Psoas muscle (tissue), 8 donors: ENCODE data around the gene PI4KB. TPM values are rescaled to one million over a fixed set of nuclear protein-coding genes. Genes with fewer than 3 reads are reported as not detected.

ENCODE experiments used
- ATAC-seq, 4 donors: fragments of 200-7000 bp; cut with Tn5 transposase; one replicate each; pipeline ENCODE4 v1.9.1; 2020; ENCODE audit warnings: moderate library complexity in 3 of 4, mild to moderate bottlenecking in 2 of 4
- DNase-seq, 2 donors: peaks; one replicate each; pipeline ENCODE4 v3.0.0-alpha.2; 2020
- H3K27ac ChIP-seq: fragments of 200-600 bp; one replicate; pipeline ENCODE4 v1.8.0; 2022
- H3K27me3 ChIP-seq, 3 donors: fragments of 200-600 bp in 1 of 3; one replicate each; pipeline versions ENCODE4 v1.6.1 to v1.8.0; 2013 to 2022; ENCODE audit warnings: low read length in 2 of 3, mild to moderate bottlenecking in 2 of 3, moderate library complexity in 1 of 3; ENCODE audit not compliant: insufficient read depth in 3 of 3
- H3K36me3 ChIP-seq, 2 donors: fragments of 200-600 bp in 1 of 2; one replicate each; pipeline versions ENCODE4 v1.6.1 to v1.8.0; 2013 to 2022; ENCODE audit warnings: low read depth in 1 of 2, mild to moderate bottlenecking in 1 of 2, moderate library complexity in 1 of 2; ENCODE audit not compliant: insufficient read depth in 1 of 2
- H3K4me1 ChIP-seq: fragments of 200-600 bp; one replicate; pipeline ENCODE4 v1.8.0; 2022
- H3K4me3 ChIP-seq: fragments of 200-600 bp; one replicate; pipeline ENCODE4 v1.8.0; 2022; ENCODE audit warnings: mild to moderate bottlenecking
- H3K9me3 ChIP-seq: fragments of 200-600 bp; one replicate; pipeline ENCODE4 v1.8.0; 2022
- WGBS, 3 donors: extraction: QIAGEN DNeasy Blood & Tissue Kit; methylation state at CpG; one replicate each; pipeline versions ENCODE4 v1.1.6 to v1.1.7; 2013; 5-methylcytosine and 5-hydroxymethylcytosine counted together
- intact Hi-C, 2 donors: fragments of 100-400 bp; cut with DNase I; formaldehyde crosslinking; loops; one replicate each; pipeline versions ENCODE4 v1.11.0 to v1.14.2; 2022
- polyA plus RNA-seq, 3 donors: library from polyadenylated mRNA; stranded (reverse); fragments of 200-250 nt; gene quantifications; one replicate each; pipeline ENCODE4 v1.2.3, GENCODE V29; 2013
- total RNA-seq, 4 donors: library from RNA; stranded (reverse); fragmentation: NEBNext Ultra II Directional in 2 of 4; extraction: Animal tissue kit (Norgen Biotek cat#: 25700) in 2 of 4; gene quantifications; one replicate each; pipeline versions ENCODE4 v1.2.1 to v1.2.4, GENCODE V29; 2021 to 2023
- TF ChIP-seq, protein P1 (sequence below): fragments of 200-600 bp; IDR thresholded peaks from one replicate; pipeline ENCODE4 v1.8.0; 2022; ENCODE audit warnings: antibody characterized with exemption
- donor health status: healthy with polysubstance abuse.
- donor health status: DM: no; HTN: no; CAD: no; lungs with moderate emphysema.
- donor health status: Bipolar disorder and iron deficiency.
- donor health status: healthy.
- donor health status: DM: yes; HTN: yes; CAD: no.
- donor health status: DM: no; HTN: no; CAD: no.
- donor health status: DM: no; HTN: no; CAD: no.
- donor health status: DM: yes; HTN: yes; CAD: no.

The PI4KB gene
- total and polyA plus RNA-seq, 7 donors, result 42.6 to 96.4 (median 66.3) TPM

DNA sequence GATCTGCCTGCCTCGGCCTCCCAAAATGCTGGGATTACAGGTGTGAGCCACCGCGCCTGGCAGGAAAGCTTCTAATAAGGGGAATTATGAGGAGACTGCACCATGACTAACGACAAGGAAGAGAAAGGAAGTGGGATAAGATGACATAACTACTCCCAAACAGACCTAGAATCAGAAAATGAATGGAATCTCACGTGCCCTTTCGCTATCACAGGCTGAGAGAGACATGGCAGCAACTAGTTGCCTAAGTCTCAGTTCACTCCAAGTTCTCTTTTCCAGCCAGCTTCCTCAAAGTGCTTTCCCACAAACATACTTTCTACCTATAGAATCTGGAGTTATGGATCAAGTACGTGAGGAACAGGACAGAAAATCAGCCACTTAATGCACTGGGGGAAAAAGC lies 2.0 kb downstream of the PI4KB start:
- ATAC-seq, result no peak
- intact Hi-C loops, result loop anchor here in 1 of 2 donors (5.0 kb wide), 1 partner anchor 43 kb away; the partner anchor contains the start of gene ZNF687
- TF ChIP-seq, protein P1, sequence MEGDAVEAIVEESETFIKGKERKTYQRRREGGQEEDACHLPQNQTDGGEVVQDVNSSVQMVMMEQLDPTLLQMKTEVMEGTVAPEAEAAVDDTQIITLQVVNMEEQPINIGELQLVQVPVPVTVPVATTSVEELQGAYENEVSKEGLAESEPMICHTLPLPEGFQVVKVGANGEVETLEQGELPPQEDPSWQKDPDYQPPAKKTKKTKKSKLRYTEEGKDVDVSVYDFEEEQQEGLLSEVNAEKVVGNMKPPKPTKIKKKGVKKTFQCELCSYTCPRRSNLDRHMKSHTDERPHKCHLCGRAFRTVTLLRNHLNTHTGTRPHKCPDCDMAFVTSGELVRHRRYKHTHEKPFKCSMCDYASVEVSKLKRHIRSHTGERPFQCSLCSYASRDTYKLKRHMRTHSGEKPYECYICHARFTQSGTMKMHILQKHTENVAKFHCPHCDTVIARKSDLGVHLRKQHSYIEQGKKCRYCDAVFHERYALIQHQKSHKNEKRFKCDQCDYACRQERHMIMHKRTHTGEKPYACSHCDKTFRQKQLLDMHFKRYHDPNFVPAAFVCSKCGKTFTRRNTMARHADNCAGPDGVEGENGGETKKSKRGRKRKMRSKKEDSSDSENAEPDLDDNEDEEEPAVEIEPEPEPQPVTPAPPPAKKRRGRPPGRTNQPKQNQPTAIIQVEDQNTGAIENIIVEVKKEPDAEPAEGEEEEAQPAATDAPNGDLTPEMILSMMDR, result no peak
- WGBS, 3 donors, result 79 to 85% (median 81%) methylated on average over 7 of the region's 7 CpGs
- Histone ChIP-seq H3K36me3 (peaks cover 20 to 53% of the 10 kb centered on the region in 2 donors), H3K27ac (peak overlapping the region; percentile 96), H3K9me3 (no peaks in the 10 kb centered on the region), H3K27me3 (no peaks in the 10 kb centered on the region), H3K4me3 (peak overlapping the region; percentile 92), H3K4me1 (peaks cover 28% of the 10 kb centered on the region)
- DNase-seq, result no peak

DNA sequence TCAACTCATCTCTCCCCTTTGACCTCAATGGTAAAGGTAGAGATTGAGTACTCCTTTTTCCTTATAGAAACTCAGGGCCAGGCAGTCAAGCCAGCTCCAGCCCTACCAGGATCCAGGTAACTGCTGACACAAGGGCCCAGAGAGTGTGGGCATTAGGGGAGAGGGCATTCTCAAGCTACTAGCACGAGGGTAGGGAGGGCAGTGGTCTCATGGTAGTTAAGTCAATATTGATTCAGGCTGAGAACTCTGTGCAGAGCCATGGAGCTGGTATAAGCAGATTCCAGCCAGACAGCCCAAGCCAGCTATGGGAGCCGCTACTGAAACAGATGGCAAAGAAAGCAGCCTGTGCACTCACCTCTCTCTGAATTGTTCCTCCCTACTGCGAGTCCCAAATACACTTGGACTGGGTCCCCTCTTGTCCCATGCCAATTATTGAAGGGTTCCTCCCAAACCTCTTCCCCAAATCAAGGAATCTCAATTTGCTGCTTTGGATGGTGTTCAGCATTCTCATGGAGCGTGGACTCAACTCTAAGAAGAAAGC lies 2.8 kb downstream of the PI4KB start:
- Histone ChIP-seq H3K36me3 (peaks cover 20 to 60% of the 10 kb centered on the region in 2 donors), H3K9me3 (no peaks in the 10 kb centered on the region), H3K4me1 (peaks cover 35% of the 10 kb centered on the region), H3K4me3 (no peak overlapping the region), H3K27me3 (no peaks in the 10 kb centered on the region), H3K27ac (peak overlapping the region; percentile 9)
- no peak for ATAC-seq
- DNase-seq, result no peak
- intact Hi-C loops, result no loop called here
- 74 to 83% (median 80%) methylated on average over 4 of the region's 4 CpGs for WGBS, 3 donors
- TF ChIP-seq, protein P1, result no peak

DNA sequence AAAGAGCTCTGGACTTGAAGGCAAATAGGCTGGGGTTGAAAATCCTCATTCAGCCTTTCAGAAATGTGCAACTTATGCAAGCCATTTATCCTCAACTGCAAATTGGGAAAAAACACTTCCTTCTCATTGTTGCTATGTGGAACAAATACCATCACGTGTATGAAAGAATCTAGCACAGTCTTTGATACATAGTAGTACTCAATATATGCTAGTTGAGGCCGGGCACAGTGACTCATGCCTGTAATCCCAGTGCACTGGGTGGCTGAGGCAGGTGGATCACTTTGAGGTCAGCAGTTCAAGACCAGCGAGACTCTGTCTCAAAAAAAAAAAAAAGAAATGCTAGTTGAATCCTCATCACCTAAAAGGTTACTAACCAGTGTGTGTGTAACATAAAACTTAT lies 8.2 kb downstream of the PI4KB start:
- no peaks in the 10 kb centered on the region for H3K9me3 ChIP-seq
- H3K36me3 ChIP-seq, result peaks cover 17 to 85% of the 10 kb centered on the region in 2 donors
- intact Hi-C loops, result no loop called here
- no peak overlapping the region for H3K27ac ChIP-seq
- TF ChIP-seq, protein P1, result no peak
- ATAC-seq (no peak), DNase-seq (no peak)
- WGBS, 3 donors, result 53 to 65% (median 62%) methylated on average over 3 of the region's 3 CpGs
- H3K4me1 ChIP-seq, result peaks cover 20% of the 10 kb centered on the region
- H3K4me3 ChIP-seq, result no peak overlapping the region
- no peaks in the 10 kb centered on the region for H3K27me3 ChIP-seq

DNA sequence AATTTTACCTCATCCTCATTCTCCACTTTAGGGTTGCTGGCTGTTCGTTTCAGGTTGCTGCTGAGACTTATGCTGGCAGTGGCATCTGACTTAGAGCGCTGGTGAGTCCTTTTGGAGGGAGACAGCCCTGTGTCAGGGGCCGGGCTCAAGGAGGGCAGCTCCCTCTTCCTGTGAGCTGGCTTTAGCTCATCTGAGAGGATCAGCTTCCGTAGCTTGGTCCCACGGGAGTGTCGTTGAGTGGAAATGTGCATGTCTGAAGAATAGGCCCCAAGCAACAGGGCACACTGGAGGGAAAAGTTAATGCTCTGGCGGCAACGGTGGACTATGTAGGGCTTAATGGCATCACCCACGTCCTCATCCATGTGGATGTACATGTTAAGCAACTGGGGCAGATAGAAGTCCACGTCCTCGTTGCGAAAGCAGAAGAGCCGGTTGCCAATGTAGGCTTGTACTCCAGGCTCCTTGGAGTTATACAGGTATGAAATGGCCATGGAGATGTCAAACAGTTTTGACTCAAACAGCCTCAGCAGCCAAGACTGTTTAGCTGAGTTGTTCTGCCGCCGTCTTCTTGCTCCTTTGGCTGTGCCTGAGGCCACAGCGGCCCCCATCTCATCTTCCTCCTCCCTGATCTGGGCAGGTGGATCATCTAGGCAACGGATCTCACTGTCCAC lies 11.5 kb downstream of the PI4KB start:
- TF ChIP-seq, protein P1, result no peak
- H3K4me3 ChIP-seq, result no peak overlapping the region
- WGBS, 3 donors, result 79 to 85% (median 84%) methylated on average over 17 of the region's 17 CpGs
- no peaks in the 10 kb centered on the region for H3K27me3 ChIP-seq
- H3K36me3 ChIP-seq, result peaks cover 5 to 76% of the 10 kb centered on the region in 2 donors
- H3K27ac ChIP-seq, result no peak overlapping the region
- no peaks in the 10 kb centered on the region for H3K9me3 ChIP-seq
- intact Hi-C loops, result no loop called here
- no peak for DNase-seq
- peaks cover 53% of the 10 kb centered on the region for H3K4me1 ChIP-seq
- ATAC-seq, result no peak
